ENCODE results near the gene AADACL2. TPM values are rescaled to one million over a fixed set of nuclear protein-coding genes. Genes with fewer than 3 reads are reported as not detected.

AADACL2 gene
- total and polyA plus RNA-seq, 4 donors, result not detected

GRCh38 chr3:151687076-151687475 is 46.7 kb upstream of the AADACL2 start:
- Histone ChIP-seq H3K27ac (ENCODE audit: low read depth in 1 of 2, low read length in 2 of 2) (no peak overlapping the region), H3K27me3 (ENCODE audit: control insufficient read depth in 4 of 4, insufficient read depth in 4 of 4, low read length in 3 of 4) (no peaks in the 10 kb centered on the region), H3K36me3 (ENCODE audit: control insufficient read depth in 4 of 4, insufficient read depth in 3 of 4, low read depth in 1 of 4, low read length in 3 of 4) (no peaks in the 10 kb centered on the region), H3K4me3 (ENCODE audit: low read depth in 1 of 3, low read length in 3 of 3) (peak overlapping the region in 1 of 3 donors; percentile 18), H3K4me1 (ENCODE audit: control insufficient read depth in 4 of 4, insufficient read depth in 4 of 4, low read length in 3 of 4) (peaks cover 0 to 16% (median 7%) of the 10 kb centered on the region in 4 donors), H3K9ac (ENCODE audit: low read depth in 1 of 2, low read length in 2 of 2) (no peak overlapping the region), H3K9me3 (ENCODE audit: control insufficient read depth in 4 of 4, low read length in 3 of 4) (no peaks in the 10 kb centered on the region)
- no peak for DNase-seq (ENCODE audit: low spot score)
- TF ChIP-seq FOXA2 (IDR thresholded peaks at IDR 0.05), result no peak
- TF ChIP-seq RXRA (IDR thresholded peaks at IDR 0.05), result no peak
- TF ChIP-seq, protein P1, sequence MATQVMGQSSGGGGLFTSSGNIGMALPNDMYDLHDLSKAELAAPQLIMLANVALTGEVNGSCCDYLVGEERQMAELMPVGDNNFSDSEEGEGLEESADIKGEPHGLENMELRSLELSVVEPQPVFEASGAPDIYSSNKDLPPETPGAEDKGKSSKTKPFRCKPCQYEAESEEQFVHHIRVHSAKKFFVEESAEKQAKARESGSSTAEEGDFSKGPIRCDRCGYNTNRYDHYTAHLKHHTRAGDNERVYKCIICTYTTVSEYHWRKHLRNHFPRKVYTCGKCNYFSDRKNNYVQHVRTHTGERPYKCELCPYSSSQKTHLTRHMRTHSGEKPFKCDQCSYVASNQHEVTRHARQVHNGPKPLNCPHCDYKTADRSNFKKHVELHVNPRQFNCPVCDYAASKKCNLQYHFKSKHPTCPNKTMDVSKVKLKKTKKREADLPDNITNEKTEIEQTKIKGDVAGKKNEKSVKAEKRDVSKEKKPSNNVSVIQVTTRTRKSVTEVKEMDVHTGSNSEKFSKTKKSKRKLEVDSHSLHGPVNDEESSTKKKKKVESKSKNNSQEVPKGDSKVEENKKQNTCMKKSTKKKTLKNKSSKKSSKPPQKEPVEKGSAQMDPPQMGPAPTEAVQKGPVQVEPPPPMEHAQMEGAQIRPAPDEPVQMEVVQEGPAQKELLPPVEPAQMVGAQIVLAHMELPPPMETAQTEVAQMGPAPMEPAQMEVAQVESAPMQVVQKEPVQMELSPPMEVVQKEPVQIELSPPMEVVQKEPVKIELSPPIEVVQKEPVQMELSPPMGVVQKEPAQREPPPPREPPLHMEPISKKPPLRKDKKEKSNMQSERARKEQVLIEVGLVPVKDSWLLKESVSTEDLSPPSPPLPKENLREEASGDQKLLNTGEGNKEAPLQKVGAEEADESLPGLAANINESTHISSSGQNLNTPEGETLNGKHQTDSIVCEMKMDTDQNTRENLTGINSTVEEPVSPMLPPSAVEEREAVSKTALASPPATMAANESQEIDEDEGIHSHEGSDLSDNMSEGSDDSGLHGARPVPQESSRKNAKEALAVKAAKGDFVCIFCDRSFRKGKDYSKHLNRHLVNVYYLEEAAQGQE (IDR thresholded peaks at IDR 0.05), result no peak
- TF ChIP-seq RAD21 (IDR thresholded peaks at IDR 0.05), result no peak
- no peak for TF ChIP-seq ATF3 (IDR thresholded peaks at IDR 0.05)
- TF ChIP-seq EGR1 (IDR thresholded peaks at IDR 0.05; ENCODE audit: low read depth in 2 of 2), result no peak
- TF ChIP-seq, protein P2, sequence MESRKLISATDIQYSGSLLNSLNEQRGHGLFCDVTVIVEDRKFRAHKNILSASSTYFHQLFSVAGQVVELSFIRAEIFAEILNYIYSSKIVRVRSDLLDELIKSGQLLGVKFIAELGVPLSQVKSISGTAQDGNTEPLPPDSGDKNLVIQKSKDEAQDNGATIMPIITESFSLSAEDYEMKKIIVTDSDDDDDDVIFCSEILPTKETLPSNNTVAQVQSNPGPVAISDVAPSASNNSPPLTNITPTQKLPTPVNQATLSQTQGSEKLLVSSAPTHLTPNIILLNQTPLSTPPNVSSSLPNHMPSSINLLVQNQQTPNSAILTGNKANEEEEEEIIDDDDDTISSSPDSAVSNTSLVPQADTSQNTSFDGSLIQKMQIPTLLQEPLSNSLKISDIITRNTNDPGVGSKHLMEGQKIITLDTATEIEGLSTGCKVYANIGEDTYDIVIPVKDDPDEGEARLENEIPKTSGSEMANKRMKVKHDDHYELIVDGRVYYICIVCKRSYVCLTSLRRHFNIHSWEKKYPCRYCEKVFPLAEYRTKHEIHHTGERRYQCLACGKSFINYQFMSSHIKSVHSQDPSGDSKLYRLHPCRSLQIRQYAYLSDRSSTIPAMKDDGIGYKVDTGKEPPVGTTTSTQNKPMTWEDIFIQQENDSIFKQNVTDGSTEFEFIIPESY (IDR thresholded peaks at IDR 0.05), result no peak
- no peak for TF ChIP-seq SP1 (IDR thresholded peaks at IDR 0.05)
- TF ChIP-seq JUND (IDR thresholded peaks at IDR 0.05), result no peak
- TF ChIP-seq NR2F2 (IDR thresholded peaks at IDR 0.05), result no peak
- 44% methylated on average over 5 of the region's 5 CpGs for WGBS

DNA sequence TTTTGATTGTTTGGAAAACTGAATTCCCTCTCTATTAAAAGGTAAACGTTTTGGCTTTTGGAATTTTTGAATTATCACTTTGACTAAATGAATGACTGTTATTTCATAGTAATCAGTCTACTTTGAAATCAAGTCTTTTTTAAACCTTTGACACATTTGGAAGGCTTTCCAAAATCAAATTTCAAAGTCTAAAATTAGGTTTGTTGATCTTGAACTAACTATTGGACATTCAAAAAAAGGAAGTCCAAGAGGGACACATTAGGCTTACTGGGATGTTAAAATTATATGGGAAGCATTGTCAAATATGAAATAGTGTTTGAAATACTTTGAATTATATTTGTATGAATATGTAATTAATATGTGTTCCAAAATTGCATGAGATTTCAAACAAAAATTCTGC is 45.2 kb upstream of the AADACL2 start:
- 24% methylated on average over 1 of the region's 1 CpG for WGBS
- Histone ChIP-seq H3K4me1 (ENCODE audit: control insufficient read depth in 4 of 4, insufficient read depth in 4 of 4, low read length in 3 of 4) (peaks cover 0 to 16% (median 7%) of the 10 kb centered on the region in 4 donors), H3K4me3 (ENCODE audit: low read depth in 1 of 3, low read length in 3 of 3) (no peak overlapping the region), H3K36me3 (ENCODE audit: control insufficient read depth in 4 of 4, insufficient read depth in 3 of 4, low read depth in 1 of 4, low read length in 3 of 4) (no peaks in the 10 kb centered on the region), H3K27me3 (ENCODE audit: control insufficient read depth in 4 of 4, insufficient read depth in 4 of 4, low read length in 3 of 4) (no peaks in the 10 kb centered on the region), H3K9ac (ENCODE audit: low read depth in 1 of 2, low read length in 2 of 2) (no peak overlapping the region), H3K27ac (ENCODE audit: low read depth in 1 of 2, low read length in 2 of 2) (no peak overlapping the region), H3K9me3 (ENCODE audit: control insufficient read depth in 4 of 4, low read length in 3 of 4) (no peaks in the 10 kb centered on the region)
- TF ChIP-seq GABPA (IDR thresholded peaks at IDR 0.05 in 1 of 2, conservative IDR thresholded peaks at IDR 0.05 in 1 of 2), result no peak
- peak; percentile 40 for TF ChIP-seq SP1 (IDR thresholded peaks at IDR 0.05)
- TF ChIP-seq RAD21 (IDR thresholded peaks at IDR 0.05), result peak in 1 of 2 donors; percentile 19
- TF ChIP-seq JUND (IDR thresholded peaks at IDR 0.05), result peak in 1 of 2 donors; percentile 10
- TF ChIP-seq HNF4A (conservative IDR thresholded peaks at IDR 0.05), result peak; percentile 67 to 77
- TF ChIP-seq RXRA (IDR thresholded peaks at IDR 0.05), result peak; percentile 14 to 61
- no peak for TF ChIP-seq CTCF (IDR thresholded peaks at IDR 0.05; ENCODE audit: low read depth, low read length, missing input control)
- DNase-seq (ENCODE audit: low spot score), result no peak

Measured in liver (tissue), 9 donors.